Breast epithelium (tissue), 4 donors: Measurements from ENCODE around the gene PARL. TPM values are rescaled to one million over a fixed set of nuclear protein-coding genes. Genes with fewer than 3 reads are reported as not detected.

ENCODE experiments used
- DNase-seq, 2 donors: peaks; one replicate each; pipeline ENCODE4 v3.0.0-alpha.2; 2019; ENCODE audit warnings: low spot score in 2 of 2
- H3K27ac ChIP-seq, 2 donors: fragments of 200-600 bp; sonication (generic) in 1 of 2; one replicate each; pipeline ENCODE4 v1.5.1; 2016 to 2019; ENCODE audit warnings: mild to moderate bottlenecking in 1 of 2
- H3K27me3 ChIP-seq, 2 donors: fragments of 200-600 bp; sonication (generic) in 1 of 2; one replicate each; pipeline versions ENCODE4 v1.5.1 to v1.6.0; 2017 to 2019; ENCODE audit warnings: control low read depth in 1 of 2, mild to moderate bottlenecking in 1 of 2
- H3K36me3 ChIP-seq: fragments of 200-600 bp; one replicate; pipeline ENCODE4 v1.5.1; 2019
- H3K4me1 ChIP-seq, 2 donors: fragments of 200-600 bp; sonication (generic); one replicate each; pipeline ENCODE4 v1.5.1; 2016 to 2019; ENCODE audit warnings: control low read depth in 1 of 2
- H3K4me3 ChIP-seq, 3 donors: fragments of 200-600 bp; sonication (generic); 1 replicate in 2 of 3; 2 replicates in 1 of 3; pipeline ENCODE4 v1.5.1; 2016 to 2019; ENCODE audit warnings: mild to moderate bottlenecking in 3 of 3, moderate library complexity in 2 of 3
- H3K9me3 ChIP-seq, 2 donors: fragments of 200-600 bp; sonication (generic) in 1 of 2; one replicate each; pipeline ENCODE4 v1.5.1; 2016 to 2019; ENCODE audit warnings: control low read depth in 1 of 2
- CTCF ChIP-seq, 3 donors: fragments of 450-650 bp; IDR thresholded peaks; one replicate each; pipeline ENCODE4 v1.5.1; 2016 to 2017; ENCODE audit warnings: antibody characterized with exemption in 3 of 3, mild to moderate bottlenecking in 3 of 3, moderate library complexity in 3 of 3
- POLR2A ChIP-seq: fragments of 450-650 bp; IDR thresholded peaks from one replicate; pipeline ENCODE4 v1.6.1; 2016; ENCODE audit warnings: antibody characterized with exemption, mild to moderate bottlenecking, moderate library complexity
- POLR2AphosphoS5 ChIP-seq, 3 donors: sonication (generic); formaldehyde crosslinking; IDR thresholded peaks; one replicate each; pipeline ENCODE4 v1.6.1; 2017; ENCODE audit warnings: antibody characterized with exemption in 3 of 3
- intact Hi-C: fragments of 100-400 bp; cut with DNase I; formaldehyde crosslinking; loops from one replicate; pipeline ENCODE4 v1.15.1; 2023; ENCODE audit warnings: low total_unique reads
- total RNA-seq, 3 donors: library from RNA; depleted of rRNA; stranded (reverse); fragments of >200 nt; gene quantifications; one replicate each; pipeline ENCODE4 v1.1.0, GENCODE V29; 2016

The PARL gene
- total RNA-seq, 3 donors from 2014 or later, result 48.0 to 53.6 (median 50.5) TPM

GRCh38 chr3:183875411-183875810, 9.3 kb downstream of the PARL start:
- H3K36me3 ChIP-seq, result no peaks in the 10 kb centered on the region
- no peak overlapping the region for H3K27ac ChIP-seq
- DNase-seq, result no peak
- H3K9me3 ChIP-seq, result no peaks in the 10 kb centered on the region
- TF ChIP-seq POLR2A (no peak), POLR2AphosphoS5 (IDR thresholded peaks at IDR 0.05) (no peak), CTCF (IDR thresholded peaks at IDR 0.05) (no peak)
- no peaks in the 10 kb centered on the region for H3K27me3 ChIP-seq
- no peak overlapping the region for H3K4me3 ChIP-seq
- peaks cover 0 to 2% of the 10 kb centered on the region in 2 donors for H3K4me1 ChIP-seq
- intact Hi-C loops, result no loop called here

GRCh38 chr3:183873914-183874313, 10.8 kb downstream of the PARL start:
- Histone ChIP-seq H3K4me1 (peaks cover 0 to 2% of the 10 kb centered on the region in 2 donors), H3K27ac (no peak overlapping the region), H3K9me3 (no peaks in the 10 kb centered on the region), H3K4me3 (no peak overlapping the region), H3K36me3 (no peaks in the 10 kb centered on the region), H3K27me3 (no peaks in the 10 kb centered on the region)
- intact Hi-C loops, result no loop called here
- TF ChIP-seq POLR2AphosphoS5 (IDR thresholded peaks at IDR 0.05), result no peak
- no peak for TF ChIP-seq POLR2A
- no peak for TF ChIP-seq CTCF (IDR thresholded peaks at IDR 0.05)
- DNase-seq, result no peak

- Histone ChIP-seq H3K9me3 (no peaks in the 10 kb centered on the region), H3K4me3 (no peak overlapping the region), H3K27me3 (no peaks in the 10 kb centered on the region), H3K4me1 (peaks cover 0 to 2% of the 10 kb centered on the region in 2 donors), H3K36me3 (no peaks in the 10 kb centered on the region), H3K27ac (no peak overlapping the region)
- intact Hi-C loops, result no loop called here
- TF ChIP-seq POLR2A (no peak), POLR2AphosphoS5 (IDR thresholded peaks at IDR 0.05) (no peak), CTCF (IDR thresholded peaks at IDR 0.05) (no peak)
- no peak for DNase-seq
Measured at GRCh38 chr3:183871541-183871940, 13.1 kb downstream of the PARL start.

- Histone ChIP-seq H3K27me3 (no peaks in the 10 kb centered on the region), H3K4me3 (no peak overlapping the region), H3K4me1 (peaks cover 0 to 2% of the 10 kb centered on the region in 2 donors), H3K36me3 (no peaks in the 10 kb centered on the region), H3K9me3 (no peaks in the 10 kb centered on the region), H3K27ac (no peak overlapping the region)
- TF ChIP-seq CTCF (IDR thresholded peaks at IDR 0.05) (no peak), POLR2AphosphoS5 (IDR thresholded peaks at IDR 0.05) (no peak), POLR2A (no peak)
- intact Hi-C loops, result no loop called here
- DNase-seq, result no peak
Measured at GRCh38 chr3:183870563-183870962, 14.1 kb downstream of the PARL start.

GRCh38 chr3:183868796-183869195, 15.9 kb downstream of the PARL start:
- Histone ChIP-seq H3K27me3 (no peaks in the 10 kb centered on the region), H3K4me3 (no peak overlapping the region), H3K4me1 (peaks cover 0 to under 1% of the 10 kb centered on the region in 2 donors), H3K36me3 (no peaks in the 10 kb centered on the region), H3K9me3 (no peaks in the 10 kb centered on the region), H3K27ac (no peak overlapping the region)
- TF ChIP-seq CTCF (IDR thresholded peaks at IDR 0.05) (no peak), POLR2A (no peak), POLR2AphosphoS5 (IDR thresholded peaks at IDR 0.05) (no peak)
- intact Hi-C loops, result no loop called here
- DNase-seq, result no peak
